Activated T-cell treated with anti-CD3 and anti-CD28 coated beads, Interleukin-2, amount 50 U/mL, for 1 hour (primary cell): ENCODE data around the gene LRRFIP1.

Experiments used
- DNase-seq: peaks from one replicate; pipeline ENCODE4 v3.0.0-alpha.2; 2020

Gene LRRFIP1

DNA sequence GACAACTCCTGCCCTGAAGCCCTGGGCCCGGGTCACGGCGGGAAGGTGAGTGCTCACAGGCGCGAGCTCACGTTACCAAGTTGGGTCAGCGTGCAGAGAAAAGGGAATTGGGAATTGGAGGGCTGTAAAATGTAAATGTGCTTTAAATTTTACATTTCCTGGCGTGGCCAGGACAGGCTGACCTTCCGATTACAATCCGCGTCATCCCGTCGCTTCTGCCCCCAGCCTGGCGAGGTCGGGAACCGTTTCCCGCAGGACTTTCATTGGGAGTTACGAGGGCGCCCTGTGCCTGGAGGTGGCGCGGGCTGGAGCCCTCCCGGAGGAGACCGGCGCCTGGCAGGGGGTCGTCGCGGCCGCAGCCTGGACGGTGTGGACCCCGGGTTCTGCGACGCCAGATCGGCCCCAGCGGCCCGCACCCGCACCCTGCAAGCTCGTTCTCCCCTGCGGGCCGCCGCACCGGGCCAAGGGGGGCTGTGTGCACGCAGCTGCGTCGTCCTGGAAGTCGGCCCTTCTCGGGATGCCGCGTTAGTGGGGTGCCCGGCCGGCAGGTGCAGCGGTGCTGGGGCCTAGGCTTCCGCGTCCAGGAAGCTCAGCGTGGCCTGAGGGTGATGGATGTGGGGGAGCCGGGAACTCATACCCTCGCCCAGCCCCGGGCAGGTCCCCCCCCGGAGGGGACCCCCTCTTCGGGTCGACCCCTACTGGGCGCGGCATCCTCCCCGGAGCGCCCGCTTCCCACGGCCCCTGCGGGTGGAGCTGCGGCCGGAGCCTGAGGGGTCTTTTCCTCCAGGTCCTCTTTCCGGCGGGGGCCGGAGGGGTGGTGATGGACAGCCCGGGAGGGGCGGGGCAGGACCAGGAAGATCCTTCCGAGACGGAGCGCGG, 63.9 kb downstream of the LRRFIP1 start:
- DNase-seq: no peak

DNA sequence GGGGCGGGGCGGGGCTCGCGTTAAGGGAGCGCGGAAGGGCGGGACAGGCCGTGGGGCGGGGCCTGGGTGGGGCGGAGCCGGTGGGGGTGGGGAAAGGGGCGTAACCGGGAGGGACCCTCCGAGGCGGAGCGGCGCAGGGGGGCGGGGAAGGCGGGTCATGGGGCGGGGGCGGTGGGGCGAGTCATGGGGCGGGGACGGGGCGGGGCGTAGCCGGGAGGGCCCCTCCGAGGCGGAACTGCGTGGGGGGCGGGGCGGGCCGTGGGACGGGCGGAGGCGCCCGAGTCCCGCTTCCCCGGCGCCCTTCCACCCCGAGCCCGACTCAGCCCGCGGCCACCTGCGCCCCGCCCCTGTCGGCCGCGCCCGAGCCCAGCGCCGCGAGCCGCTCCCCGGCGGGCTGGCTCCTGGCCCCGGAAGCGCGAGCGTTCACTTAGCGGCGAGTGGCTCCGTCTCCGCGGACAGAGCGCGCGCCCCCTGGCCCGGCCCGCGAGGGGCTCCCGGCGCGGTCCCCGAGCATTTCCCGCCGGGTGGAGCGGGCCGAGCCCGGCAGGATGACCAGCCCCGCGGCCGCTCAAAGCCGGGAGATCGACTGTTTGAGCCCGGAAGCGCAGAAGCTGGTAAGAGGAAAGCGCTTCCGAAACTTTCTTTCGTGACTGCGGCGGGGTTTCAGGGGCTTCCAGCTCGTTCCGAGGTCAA, 64.7 kb downstream of the LRRFIP1 start:
- peak; percentile 95 for DNase-seq

DNA sequence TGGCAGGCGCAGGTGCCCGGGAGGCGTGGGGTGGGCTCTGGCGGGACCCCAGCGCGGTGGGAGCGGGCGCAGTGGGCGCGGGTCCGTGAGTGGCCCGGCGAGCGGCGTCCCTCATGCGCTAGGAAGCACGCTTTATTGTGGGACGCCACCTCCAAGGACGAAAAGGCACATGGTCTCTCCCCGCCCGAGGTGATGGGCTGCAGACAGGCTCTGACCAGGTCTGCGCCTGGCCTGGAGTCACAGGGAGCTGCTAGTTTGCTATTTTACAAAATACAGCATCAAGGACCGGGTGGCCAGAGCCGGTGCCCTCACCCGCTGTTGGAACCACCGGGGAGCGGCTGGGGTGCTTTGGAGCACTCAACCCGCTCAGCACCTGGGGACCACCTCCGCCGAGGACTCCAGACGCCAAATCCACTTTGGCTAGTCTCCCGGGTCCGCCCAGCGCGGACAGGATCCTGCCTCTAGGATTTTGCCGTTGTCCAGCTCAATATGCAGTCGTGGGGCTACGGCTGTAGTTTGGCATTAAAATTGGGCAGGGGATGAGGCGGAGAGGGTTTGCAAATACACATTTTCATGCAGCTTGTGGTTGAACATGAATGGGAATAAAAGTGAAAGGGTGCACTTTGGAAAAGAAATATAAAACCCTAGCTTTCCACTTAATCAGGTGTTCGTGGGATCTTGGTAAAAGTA, 65.4 kb downstream of the LRRFIP1 start:
- peak; percentile 56 for DNase-seq

DNA sequence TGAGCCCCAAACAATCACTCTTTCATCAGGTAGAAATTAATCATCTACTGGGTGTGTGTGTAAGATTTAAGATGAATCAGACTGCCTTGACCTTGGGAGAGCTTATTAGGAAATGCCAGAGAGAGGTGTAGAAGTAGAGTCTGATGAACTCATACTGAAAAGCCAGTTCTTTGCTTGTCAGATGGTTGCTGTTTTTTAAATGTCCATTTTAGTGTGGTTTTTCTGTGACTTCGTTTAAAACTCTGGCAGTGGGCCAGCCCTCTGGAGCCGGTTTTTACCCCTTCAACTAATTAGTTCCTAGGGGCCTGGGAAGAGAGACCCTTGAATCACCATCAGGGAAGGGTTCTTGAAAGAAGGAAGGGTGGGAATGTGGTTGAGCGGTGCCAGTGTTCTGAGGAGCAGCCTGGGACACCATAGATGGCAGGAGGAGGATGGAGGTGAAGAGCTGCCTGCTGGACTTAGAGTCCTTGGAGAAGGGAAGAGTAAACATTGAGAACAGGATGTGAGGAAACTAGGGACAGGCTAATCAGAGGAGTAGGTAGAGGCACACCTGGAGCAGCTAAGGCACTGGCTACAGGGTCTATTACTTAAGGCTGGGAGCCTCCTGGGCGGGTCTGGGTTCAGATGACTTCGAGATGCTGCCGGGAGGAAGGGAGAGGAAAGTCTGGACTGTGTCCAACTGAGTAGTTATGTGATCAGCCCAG, 66.1 kb downstream of the LRRFIP1 start:
- DNase-seq: no peak

DNA sequence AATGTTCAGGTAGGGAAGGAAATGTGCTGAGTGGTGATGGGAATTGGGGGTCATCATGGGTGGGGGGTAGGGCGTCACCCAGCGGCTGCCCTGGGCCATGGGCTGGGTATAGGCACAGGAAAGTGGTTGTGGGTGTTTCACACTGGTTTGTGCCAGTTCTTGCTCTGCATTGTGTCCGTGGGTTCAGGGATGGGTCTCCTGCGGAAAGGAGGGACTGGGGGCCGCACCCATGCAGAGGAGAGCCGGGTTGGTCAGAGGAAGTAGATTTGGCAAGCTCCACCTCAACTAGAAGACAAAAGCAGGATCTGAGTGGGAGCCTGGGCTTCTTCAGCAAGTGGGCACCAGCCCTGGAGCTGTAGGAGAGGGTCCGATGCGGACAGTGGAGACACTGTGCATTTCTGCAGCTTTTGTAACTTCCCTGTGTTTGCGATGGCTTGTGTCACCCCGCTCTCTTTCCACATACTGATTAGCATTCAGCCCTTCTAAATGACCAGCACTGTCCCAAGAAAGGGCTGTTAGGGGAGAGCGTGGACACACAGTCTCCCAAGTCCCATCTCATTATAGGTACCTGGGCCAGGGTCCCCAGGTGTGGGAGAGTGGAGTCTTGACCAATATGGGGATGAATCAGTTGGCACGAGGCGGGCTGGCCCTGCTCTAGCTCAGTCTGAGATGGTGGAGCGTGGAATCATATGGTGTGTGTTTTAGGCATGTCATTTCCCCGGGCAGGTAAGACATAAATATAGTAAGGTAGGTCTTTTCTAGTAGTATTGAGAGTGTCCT, 67.2 kb downstream of the LRRFIP1 start:
- DNase-seq: peak; percentile 31

DNA sequence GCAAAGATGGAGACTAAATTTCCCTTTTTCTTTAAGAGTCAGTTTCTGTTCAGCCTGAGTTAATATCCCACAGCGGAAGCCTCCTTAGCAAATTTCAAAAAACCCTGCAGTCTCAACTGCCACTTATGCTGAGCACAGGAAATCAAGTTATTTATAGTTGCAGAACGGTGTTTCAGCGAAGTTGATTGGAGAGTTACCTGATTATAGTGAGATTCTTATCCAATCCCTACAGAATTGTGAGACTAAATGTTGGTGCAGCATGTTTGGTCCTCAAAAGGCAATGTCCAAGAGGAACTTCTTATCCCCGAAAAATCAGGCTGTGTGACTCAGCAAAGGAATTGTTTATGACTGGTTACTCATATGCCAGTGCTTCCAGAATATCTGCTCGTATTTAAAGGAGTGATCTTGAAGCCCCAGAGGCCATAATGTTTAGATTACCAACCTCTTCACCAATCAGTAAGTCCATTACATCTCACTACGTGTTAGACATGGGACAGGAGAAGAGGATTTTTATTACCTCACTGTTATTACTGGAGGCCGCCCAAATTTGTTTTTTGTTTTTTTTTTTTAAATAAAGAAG, 67.9 kb downstream of the LRRFIP1 start:
- DNase-seq: no peak

DNA sequence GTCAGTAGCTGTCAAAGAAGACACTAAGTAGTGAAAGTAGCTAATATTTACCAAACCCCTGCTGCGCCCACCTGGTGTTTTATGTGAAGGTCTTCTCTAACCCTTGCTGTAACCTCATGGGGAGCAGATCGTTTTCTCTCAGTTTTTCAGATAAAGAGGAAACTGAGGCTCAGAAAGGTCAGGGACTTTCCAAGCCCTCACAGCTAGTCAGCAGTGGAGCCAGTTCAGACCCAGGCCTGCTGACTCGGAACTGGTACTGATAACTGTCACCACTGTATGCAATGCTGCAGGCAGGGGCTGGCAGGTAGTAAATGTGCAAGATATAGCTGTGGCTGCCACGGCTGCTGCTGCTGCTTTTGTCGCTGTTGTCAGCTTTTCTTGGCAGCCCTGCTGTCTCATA, 69.1 kb downstream of the LRRFIP1 start:
- no peak for DNase-seq

DNA sequence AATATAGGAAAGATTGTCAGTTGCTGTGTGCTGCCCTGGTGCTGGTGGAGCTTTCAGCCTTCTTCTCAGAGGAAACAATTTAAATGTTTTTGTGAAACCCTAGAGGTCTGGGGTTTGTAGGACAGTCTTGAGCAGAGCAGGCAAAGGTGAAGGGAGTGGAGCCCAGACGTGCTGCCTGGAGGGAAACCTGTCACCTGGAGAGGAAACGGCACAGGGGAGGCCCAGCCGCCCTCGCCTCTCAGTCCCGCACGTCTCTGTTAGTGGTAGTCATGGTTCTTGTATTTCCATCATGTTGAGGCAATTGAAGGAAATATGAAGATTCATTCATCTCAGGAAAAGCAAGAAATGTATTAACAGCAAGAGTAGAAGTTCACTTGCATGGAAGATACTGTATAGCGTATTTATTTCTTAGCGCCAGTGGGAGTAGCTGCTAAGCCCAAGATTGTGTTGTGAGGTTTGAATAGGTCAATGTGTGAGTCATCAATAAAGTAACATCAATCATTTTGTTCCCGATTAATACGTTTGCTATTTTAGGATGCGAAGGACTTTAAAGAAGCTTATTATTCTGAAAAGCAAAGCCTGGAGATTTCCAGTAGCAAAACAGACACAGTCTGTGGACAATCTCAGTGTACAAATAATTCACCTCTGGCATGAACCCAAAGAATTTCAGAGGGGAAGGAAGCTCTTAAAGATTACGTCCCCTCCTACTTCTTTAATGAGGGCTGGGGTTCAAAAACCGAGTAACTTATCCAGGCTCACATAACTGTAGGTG, 70.4 kb downstream of the LRRFIP1 start:
- DNase-seq: no peak

DNA sequence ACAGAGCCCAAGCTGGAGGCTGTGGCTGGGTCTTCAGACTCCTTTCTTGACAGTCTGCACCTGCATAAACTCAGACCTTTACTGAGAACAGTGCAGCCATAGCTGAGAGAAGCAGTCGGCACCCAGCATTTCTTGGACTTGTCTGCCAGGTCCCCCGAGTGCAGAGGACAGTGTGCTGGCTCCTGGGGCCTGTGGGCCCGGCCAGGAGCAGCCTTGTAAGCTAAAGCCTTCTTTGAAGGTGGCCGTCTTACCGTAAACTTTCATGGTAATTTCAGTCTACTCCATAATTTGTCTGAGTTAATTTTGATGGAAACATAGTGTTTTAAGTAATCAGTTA, 70.9 kb downstream of the LRRFIP1 start:
- DNase-seq: no peak

DNA sequence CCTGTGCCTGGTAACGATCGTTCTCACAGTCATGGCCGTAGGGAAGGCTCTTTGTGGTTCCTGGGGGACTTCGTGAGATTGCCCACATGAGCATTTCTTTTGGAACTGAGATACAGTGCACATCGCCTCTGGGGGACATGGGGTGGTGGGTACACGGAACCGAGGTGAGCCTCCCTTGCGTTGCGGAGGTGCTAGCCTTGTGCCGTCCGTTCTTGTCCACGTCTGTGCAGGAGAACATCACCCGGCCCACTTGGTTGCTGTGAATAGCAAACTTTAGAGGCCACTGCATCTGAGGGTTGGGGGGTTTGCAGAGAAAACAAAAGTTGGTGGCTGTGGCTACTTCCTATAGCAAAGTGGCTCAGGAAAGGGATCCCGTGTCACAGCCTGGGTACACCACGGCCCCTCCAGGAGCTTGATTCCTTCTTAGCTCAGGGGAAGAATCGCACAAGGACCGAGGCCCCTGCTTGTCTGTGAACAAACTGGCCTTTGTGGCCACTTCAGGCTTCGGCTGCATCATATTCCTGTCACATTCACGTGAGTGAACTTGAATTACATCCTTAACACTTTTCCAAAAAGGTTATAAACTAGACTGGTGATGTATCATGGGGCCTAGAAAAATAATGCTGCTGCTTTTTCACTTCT, 72.6 kb downstream of the LRRFIP1 start:
- no peak for DNase-seq

DNA sequence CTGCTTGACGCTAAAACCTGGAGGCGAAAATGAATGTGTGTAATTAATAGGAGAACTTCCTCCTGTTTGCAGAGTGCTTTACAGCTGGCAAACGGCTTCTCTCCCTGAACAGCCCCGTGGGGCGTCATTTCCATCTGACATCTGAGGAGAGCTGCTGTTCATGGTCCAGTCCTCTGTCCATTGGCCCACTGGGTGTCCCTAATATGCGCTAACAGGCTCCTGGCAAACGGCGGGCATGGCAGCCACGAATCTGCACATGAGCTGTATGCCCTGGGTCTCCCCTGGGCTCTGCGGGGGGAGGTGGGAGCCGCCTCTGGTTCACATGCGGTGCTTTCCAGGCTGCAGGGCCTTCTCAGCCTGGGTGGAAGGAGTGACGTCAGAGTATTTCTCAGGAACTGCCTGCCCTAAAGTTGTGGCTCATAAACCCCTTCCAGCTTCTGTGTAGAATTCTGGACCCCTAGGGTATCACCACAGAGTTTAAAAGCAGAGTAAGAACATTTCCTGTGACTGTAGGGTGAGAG, 73.2 kb downstream of the LRRFIP1 start:
- peak; percentile 78 for DNase-seq

DNA sequence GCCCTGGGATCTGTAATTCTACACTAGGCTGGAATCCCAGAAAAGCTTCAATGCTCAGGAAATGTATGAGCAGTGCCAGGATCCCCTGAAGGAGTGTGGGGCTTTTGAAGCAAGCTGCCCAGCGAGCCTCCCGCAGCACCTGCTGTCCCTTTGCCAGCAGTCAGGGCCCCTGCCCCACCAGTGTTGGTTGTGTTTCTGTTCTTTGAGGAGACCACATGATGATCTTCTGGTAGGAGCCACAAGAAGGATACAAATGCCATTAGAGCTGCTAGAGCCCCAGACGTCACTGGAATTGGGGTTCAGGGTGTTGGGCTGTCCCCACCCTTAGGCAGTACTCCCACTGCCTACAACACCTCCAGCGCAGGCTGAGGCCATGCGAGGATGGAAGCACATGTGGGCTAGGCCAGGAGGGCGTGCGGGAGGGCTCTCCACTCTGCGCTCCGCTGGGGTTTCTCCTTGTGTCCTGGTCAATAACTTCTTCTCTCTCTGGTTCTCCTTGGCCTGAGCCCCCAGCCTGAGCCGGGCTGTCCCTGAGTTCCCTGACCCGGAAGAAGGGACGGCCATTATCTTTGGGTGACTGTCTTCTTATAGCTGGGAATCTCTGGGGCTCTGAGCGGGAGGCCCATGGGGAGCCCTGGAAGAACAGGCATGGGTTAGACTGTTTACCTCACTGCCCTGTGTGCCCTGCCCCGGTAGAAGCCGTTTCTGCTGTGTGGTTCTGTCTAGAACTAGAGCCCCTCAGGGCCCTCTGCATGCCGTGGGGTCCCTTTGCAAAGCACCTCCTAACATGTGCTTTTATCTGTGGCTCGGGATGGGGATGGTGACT, 73.9 kb downstream of the LRRFIP1 start:
- DNase-seq: no peak

DNA sequence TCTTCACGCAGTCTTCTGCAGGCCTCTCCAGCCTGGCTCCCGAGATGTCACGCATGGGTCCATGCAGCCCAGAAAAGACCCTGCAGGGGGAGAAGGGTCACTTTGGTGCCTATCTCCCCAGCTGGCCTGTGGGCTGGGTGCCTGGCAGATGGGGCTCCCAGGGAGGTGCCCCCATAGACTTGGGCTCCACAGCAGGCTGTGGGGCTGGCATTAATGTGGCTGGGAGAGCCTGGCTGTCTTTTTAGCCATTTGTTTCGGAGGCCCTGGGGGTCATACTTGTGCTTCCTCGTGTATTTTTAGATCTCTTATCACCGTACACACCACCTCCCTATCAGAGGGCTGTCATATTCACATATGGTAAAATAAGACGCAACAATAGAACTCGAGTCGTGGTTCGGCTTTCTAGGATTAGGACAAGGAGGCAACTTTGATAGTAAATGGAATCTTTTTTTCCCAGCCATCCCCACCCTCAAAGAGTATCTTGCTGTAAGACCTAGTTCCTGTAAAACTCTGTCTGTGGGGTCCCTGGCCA, 74.5 kb downstream of the LRRFIP1 start:
- no peak for DNase-seq

DNA sequence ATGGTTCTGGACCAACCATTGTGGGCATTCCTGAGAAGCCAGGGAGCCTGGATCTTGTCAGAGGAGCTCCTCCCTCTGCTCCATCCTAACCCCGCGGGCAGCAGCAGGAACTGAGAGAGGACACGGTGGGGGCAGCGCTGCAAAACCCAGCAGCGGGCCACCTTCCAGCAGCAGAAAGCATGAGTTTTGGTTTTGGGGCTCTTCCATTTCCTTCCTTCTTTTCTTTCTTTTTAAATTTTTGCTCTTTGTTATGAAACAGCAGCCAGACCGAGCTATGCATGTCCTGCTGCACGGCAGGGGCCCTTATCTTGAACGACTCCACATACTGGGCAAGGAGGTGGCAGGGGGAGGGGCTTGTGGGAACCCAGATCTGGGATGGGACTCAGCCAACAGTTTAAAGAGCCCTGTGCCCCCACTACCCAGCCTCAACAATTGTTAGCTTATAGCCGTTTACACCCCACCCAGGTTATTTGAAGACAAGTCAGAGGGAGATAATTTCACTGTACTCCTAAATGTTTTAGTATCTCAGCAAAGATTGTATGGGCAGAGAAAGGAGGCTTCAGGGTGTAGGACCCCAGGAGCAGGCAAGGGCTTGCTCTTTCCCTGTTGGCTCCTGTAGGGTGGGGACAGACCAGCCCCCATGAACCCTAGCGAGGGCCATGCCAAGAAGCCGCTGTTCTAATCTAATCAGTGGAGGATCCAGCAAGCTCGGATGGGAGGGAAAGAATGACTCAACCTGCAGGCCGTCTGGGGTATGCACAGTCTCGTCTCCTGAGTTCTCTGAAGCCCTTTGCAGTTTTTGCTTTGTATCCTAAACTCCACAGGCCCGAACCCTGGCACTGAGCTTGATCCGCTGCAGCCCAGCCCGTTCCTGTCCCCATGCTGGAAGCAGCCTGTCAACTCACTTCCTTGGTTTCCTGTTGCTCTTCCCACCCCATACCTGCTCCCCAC, 75.3 kb downstream of the LRRFIP1 start:
- peak; percentile 59 for DNase-seq

DNA sequence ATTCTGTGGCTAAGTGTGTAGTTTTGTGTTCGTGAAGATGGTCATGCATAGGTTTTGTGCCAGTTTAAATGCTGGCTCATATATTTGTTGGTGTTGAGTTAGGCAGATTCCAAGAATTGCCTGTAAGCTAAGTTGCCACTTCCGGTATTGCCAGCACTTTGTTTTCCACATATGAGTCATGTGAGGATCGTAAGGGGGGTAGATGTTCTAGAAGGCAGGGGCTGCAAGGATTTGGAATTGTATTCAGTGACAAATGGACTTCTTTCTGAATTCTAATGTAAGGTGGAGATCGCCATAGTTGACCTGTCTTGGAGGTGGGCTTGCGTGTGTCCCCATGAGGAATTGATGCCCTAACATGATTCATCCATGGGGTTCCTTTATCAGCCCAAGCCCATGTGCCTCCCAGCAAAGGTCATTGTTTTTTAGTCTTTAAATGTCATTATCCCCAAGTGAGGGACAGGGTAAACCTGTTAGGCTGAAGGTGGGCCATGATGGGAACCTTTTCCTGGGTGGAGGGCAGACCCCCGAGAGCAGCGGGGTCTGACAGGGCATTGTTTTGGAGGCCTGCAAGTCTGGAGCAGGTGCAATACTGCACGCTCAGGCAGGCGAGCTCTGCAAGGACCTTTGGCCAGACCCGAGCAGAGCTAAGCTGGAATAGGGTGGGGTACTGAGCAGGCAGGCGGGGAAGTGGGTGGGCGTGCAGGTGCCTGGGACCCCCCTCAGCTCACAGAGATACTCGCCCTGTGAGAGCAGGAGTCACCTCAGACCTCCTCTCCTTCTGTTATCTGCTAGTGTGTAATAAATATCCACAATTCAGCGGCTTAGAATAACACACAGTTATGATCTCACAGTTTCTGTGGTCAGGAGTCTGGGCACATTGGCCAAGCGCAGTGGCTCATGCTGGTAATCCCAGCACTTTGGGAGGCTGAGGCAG, 77.4 kb downstream of the LRRFIP1 start:
- DNase-seq: no peak

DNA sequence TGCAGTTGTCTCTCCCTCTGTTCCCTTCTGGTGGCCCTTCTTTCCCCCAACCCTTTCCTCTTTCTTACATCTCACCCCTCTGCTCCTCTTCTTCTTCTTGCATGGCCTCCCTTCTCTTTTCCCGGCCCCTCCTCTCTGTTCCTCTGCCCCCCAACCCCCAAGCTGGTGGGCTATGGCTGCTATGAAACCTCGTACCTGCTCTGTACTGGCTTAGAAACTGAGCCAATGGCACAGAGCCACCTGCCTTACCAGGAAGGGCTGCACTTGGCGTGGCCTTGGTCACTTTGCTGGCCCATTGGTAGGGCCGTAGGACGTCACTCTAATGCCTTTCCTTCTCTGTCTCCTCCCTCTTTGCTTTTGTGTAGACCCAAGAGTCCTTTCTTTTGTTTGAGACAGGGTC, 78.9 kb downstream of the LRRFIP1 start:
- peak; percentile 13 for DNase-seq

DNA sequence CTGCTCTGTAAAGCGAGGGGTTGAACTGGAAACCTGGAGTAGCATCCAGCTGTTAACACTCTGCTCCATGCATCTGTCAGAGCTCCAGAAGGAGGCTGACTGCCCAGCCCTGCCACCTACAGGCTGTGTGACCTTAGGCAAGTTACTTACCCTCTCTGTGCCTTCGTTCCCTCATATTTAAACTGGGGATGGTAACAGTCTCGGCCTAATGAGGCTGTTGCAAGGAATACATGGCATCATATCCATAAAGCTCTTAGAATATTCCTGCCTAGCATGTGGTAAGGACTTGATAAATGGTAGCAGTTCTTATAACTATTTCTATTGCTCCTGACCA, 80.6 kb downstream of the LRRFIP1 start:
- DNase-seq: no peak
